Right lobe of liver (tissue), 4 donors: ENCODE results near the gene PPM1N.

Source experiments
- POLR2A ChIP-seq: fragments of 450-650 bp; IDR thresholded peaks from one replicate; pipeline ENCODE4 v1.6.1; 2017; ENCODE audit warnings: antibody characterized with exemption, mild to moderate bottlenecking
- TF ChIP-seq, protein P1 (sequence below), 4 donors: fragments of 200-600 bp in 3 of 4; fragments of 450-650 bp in 1 of 4; IDR thresholded peaks; one replicate each; pipeline versions ENCODE4 v1.5.1 to v1.8.0; 2016 to 2022; ENCODE audit warnings: antibody characterized with exemption in 4 of 4, mild to moderate bottlenecking in 2 of 4
- donor health status: DM: no; HTN: no; CAD: no.
- donor health status: DM: no; HTN: no; CAD: no.
- donor health status: DM: no; HTN: yes; CAD: no.

DNA sequence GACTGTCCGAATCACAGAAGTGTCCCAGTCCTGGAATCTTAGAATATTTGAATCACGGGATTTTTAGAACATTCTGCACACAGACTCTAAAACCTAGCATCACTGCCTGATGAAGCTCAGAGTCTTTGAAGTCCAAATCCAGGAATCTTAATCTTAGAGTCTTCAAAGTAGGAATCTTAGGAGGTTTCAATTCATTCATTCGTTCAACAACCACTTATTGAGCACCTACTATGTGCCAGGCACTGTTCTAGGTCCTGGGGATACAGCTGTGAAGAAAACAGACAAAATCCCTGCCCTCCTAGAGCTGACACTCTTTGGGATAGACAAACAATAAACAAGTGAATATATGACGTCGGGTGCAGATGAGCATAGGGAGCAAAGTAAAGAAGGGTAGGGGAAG is 3.1 kb upstream of the PPM1N start:
- no peak for TF ChIP-seq POLR2A
- TF ChIP-seq, protein P1, sequence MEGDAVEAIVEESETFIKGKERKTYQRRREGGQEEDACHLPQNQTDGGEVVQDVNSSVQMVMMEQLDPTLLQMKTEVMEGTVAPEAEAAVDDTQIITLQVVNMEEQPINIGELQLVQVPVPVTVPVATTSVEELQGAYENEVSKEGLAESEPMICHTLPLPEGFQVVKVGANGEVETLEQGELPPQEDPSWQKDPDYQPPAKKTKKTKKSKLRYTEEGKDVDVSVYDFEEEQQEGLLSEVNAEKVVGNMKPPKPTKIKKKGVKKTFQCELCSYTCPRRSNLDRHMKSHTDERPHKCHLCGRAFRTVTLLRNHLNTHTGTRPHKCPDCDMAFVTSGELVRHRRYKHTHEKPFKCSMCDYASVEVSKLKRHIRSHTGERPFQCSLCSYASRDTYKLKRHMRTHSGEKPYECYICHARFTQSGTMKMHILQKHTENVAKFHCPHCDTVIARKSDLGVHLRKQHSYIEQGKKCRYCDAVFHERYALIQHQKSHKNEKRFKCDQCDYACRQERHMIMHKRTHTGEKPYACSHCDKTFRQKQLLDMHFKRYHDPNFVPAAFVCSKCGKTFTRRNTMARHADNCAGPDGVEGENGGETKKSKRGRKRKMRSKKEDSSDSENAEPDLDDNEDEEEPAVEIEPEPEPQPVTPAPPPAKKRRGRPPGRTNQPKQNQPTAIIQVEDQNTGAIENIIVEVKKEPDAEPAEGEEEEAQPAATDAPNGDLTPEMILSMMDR (IDR thresholded peaks at IDR 0.05): no peak
